OCI-LY1 (cell line): ENCODE data around the gene LEF1.

Experiments
- H2AFZ ChIP-seq: fragments of 200-600 bp; sonication (generic), shearing (Covaris generic); 2 replicates; pipeline ENCODE4 v1.6.0; 2014; ENCODE audit warnings: antibody characterized with exemption, mild to moderate bottlenecking, low read length
- H3F3A ChIP-seq: fragments of 200-600 bp; sonication (generic), shearing (Covaris generic); 2 replicates; pipeline ENCODE4 v1.6.0; 2014; ENCODE audit warnings: mild to moderate bottlenecking, antibody characterized with exemption, low read length, moderate library complexity; ENCODE audit not compliant: insufficient read depth
- H3K27ac ChIP-seq: fragments of 200-600 bp; sonication (generic); 2 replicates; pipeline ENCODE4 v1.5.1; 2014; ENCODE audit warnings: low read length, mixed run types, mild to moderate bottlenecking, low read depth; ENCODE audit not compliant: poor library complexity, severe bottlenecking
- H3K27me3 ChIP-seq: fragments of 200-600 bp; sonication (generic); 2 replicates; pipeline ENCODE4 v1.6.0; 2014; ENCODE audit warnings: antibody characterized with exemption, mild to moderate bottlenecking, low read length, moderate library complexity; ENCODE audit not compliant: insufficient read depth
- H3K36me3 ChIP-seq: fragments of 200-600 bp; sonication (generic); 2 replicates; pipeline ENCODE4 v1.6.1; 2014; ENCODE audit warnings: mild to moderate bottlenecking, antibody characterized with exemption, low read length, moderate library complexity, mixed read lengths; ENCODE audit not compliant: insufficient read depth
- H3K4me1 ChIP-seq: fragments of 200-600 bp; sonication (generic); 2 replicates; pipeline ENCODE4 v1.5.1; 2014; ENCODE audit warnings: mild to moderate bottlenecking, low read length, moderate library complexity; ENCODE audit not compliant: insufficient read depth, severe bottlenecking
- H3K4me2 ChIP-seq: fragments of 200-600 bp; sonication (generic), shearing (Covaris generic); 2 replicates; pipeline ENCODE4 v1.6.1; 2014; ENCODE audit warnings: low read length
- H3K4me3 ChIP-seq: fragments of 200-600 bp; sonication (generic); 2 replicates; pipeline ENCODE4 v1.5.1; 2014; ENCODE audit warnings: low read length, low read depth, mild to moderate bottlenecking, mixed read lengths; ENCODE audit not compliant: poor library complexity, severe bottlenecking
- H3K79me2 ChIP-seq: fragments of 200-600 bp; shearing (Covaris generic); 2 replicates; pipeline ENCODE4 v1.6.1; 2016; ENCODE audit warnings: mixed run types, low read length, mixed read lengths; ENCODE audit not compliant: insufficient read depth
- H3K9ac ChIP-seq: fragments of 200-600 bp; sonication (generic), shearing (Covaris generic); 2 replicates; pipeline ENCODE4 v1.6.1; 2014; ENCODE audit warnings: mild to moderate bottlenecking, low read length, mixed read lengths
- H3K9me2 ChIP-seq: fragments of 200-600 bp; sonication (generic), shearing (Covaris generic); 2 replicates; pipeline ENCODE4 v1.6.1; 2014; ENCODE audit warnings: low read depth, mild to moderate bottlenecking, low read length, mixed read lengths
- H3K9me3 ChIP-seq: fragments of 200-600 bp; shearing (Covaris generic); 2 replicates; pipeline ENCODE4 v1.6.1; 2014; ENCODE audit warnings: low read length, mixed read lengths
- H4K20me1 ChIP-seq: fragments of 200-600 bp; sonication (generic), shearing (Covaris generic); 2 replicates; pipeline ENCODE4 v1.6.0; 2016; ENCODE audit warnings: mild to moderate bottlenecking, low read length; ENCODE audit not compliant: insufficient read depth
- EZH2 ChIP-seq: fragments of 200-600 bp; sonication (generic), shearing (Covaris generic); IDR thresholded peaks from 2 replicates; pipeline ENCODE4 v1.8.0; 2017; ENCODE audit warnings: borderline replicate concordance, mixed run types, mild to moderate bottlenecking, antibody characterized with exemption, low read length, moderate library complexity, mixed read lengths
- TF ChIP-seq, protein P1 (sequence below): fragments of 200-600 bp; sonication (generic), shearing (Covaris generic); IDR thresholded peaks from 2 replicates; pipeline ENCODE4 v1.5.1; 2017; ENCODE audit warnings: mild to moderate bottlenecking, antibody characterized with exemption, low read length, moderate library complexity, mixed read lengths

The LEF1 gene

DNA sequence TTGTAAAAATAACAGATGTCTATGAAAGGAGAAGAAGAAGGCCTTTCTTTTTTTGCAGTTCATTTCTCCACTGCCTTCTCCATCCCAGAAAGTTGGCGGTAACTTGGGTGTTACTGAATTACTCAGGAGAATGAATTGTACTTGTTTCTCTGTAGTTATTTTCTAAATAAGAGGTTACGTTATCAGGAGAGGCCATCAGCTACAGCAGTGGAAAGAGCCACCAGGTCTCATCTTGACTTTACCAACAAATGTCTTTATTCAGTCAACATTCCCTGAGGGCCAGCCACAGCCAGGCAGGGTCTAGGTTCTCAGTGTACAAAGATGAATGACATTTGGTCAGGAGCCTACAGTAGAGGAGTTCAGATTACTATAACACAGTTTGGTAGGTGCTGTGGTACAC lies 170.9 kb downstream of the LEF1 start:
- H3K79me2 ChIP-seq, result peaks cover 49% of the 10 kb centered on the region
- no peak overlapping the region for H3K4me3 ChIP-seq
- peaks cover 59% of the 10 kb centered on the region for H3K36me3 ChIP-seq
- no peaks in the 10 kb centered on the region for H3F3A ChIP-seq
- no peak overlapping the region for H2AFZ ChIP-seq
- no peaks in the 10 kb centered on the region for H3K9me3 ChIP-seq
- H3K27me3 ChIP-seq, result no peaks in the 10 kb centered on the region
- no peak overlapping the region for H3K9ac ChIP-seq
- no peak overlapping the region for H3K4me2 ChIP-seq
- TF ChIP-seq EZH2, result no peak
- TF ChIP-seq, protein P1, sequence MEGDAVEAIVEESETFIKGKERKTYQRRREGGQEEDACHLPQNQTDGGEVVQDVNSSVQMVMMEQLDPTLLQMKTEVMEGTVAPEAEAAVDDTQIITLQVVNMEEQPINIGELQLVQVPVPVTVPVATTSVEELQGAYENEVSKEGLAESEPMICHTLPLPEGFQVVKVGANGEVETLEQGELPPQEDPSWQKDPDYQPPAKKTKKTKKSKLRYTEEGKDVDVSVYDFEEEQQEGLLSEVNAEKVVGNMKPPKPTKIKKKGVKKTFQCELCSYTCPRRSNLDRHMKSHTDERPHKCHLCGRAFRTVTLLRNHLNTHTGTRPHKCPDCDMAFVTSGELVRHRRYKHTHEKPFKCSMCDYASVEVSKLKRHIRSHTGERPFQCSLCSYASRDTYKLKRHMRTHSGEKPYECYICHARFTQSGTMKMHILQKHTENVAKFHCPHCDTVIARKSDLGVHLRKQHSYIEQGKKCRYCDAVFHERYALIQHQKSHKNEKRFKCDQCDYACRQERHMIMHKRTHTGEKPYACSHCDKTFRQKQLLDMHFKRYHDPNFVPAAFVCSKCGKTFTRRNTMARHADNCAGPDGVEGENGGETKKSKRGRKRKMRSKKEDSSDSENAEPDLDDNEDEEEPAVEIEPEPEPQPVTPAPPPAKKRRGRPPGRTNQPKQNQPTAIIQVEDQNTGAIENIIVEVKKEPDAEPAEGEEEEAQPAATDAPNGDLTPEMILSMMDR, result no peak
- peaks cover 36% of the 10 kb centered on the region for H3K4me1 ChIP-seq
- H3K9me2 ChIP-seq, result no peaks in the 10 kb centered on the region
- H3K27ac ChIP-seq, result no peak overlapping the region
- H4K20me1 ChIP-seq, result no peaks in the 10 kb centered on the region
